Effector memory CD4-positive, alpha-beta T cell (primary cell): ENCODE results near the gene NRIP1.

Experiments
- DNase-seq, 3 donors: peaks; one replicate each; pipeline ENCODE4 v3.0.0-alpha.2; 2020
- H3K27ac ChIP-seq: 2 replicates; pipeline ENCODE4 v1.7.0; 2013; ENCODE audit warnings: mild to moderate bottlenecking, low read length, moderate library complexity; ENCODE audit not compliant: insufficient read depth, poor library complexity, severe bottlenecking
- H3K27me3 ChIP-seq: replicated peaks from 2 replicates; pipeline ENCODE4 v1.7.0; 2013; ENCODE audit warnings: mild to moderate bottlenecking, low read length; ENCODE audit not compliant: insufficient read depth, control insufficient read depth, poor library complexity, severe bottlenecking
- H3K36me3 ChIP-seq: 2 replicates; pipeline ENCODE4 v1.7.0; 2013; ENCODE audit warnings: mild to moderate bottlenecking, low read length, moderate library complexity; ENCODE audit not compliant: control insufficient read depth, insufficient read depth
- H3K4me1 ChIP-seq: 2 replicates; pipeline ENCODE4 v1.7.0; 2013; ENCODE audit warnings: low read length, mild to moderate bottlenecking; ENCODE audit not compliant: control insufficient read depth, insufficient read depth, poor library complexity, severe bottlenecking
- H3K4me3 ChIP-seq: 2 replicates; pipeline ENCODE4 v1.7.0; 2013; ENCODE audit warnings: low read length, low read depth, mild to moderate bottlenecking; ENCODE audit not compliant: insufficient read depth, poor library complexity, severe bottlenecking
- H3K9me3 ChIP-seq: 2 replicates; pipeline ENCODE4 v1.7.0; 2013; ENCODE audit warnings: mild to moderate bottlenecking, low read length, moderate library complexity; ENCODE audit not compliant: control insufficient read depth

The NRIP1 gene

GRCh38 chr21:14985306-14985705 lies 79.5 kb downstream of the NRIP1 start:
- Histone ChIP-seq H3K27me3 (no peaks in the 10 kb centered on the region), H3K4me3 (no peak overlapping the region), H3K27ac (no peak overlapping the region), H3K9me3 (no peaks in the 10 kb centered on the region), H3K4me1 (no peaks in the 10 kb centered on the region), H3K36me3 (no peaks in the 10 kb centered on the region)
- no peak for DNase-seq

- Histone ChIP-seq H3K27me3 (no peaks in the 10 kb centered on the region), H3K36me3 (no peaks in the 10 kb centered on the region), H3K4me1 (no peaks in the 10 kb centered on the region)
Measured at GRCh38 chr21:14982336-14982735, 82.5 kb downstream of the NRIP1 start.

GRCh38 chr21:14981246-14981645 lies 83.6 kb downstream of the NRIP1 start:
- no peaks in the 10 kb centered on the region for H3K27me3 ChIP-seq
- H3K4me3 ChIP-seq, result no peak overlapping the region
- H3K36me3 ChIP-seq, result no peaks in the 10 kb centered on the region
- H3K4me1 ChIP-seq, result no peaks in the 10 kb centered on the region
- no peaks in the 10 kb centered on the region for H3K9me3 ChIP-seq
- no peak for DNase-seq
- H3K27ac ChIP-seq, result no peak overlapping the region

More at GRCh38 chr21:14982336-14982735, 82.5 kb downstream of the NRIP1 start:
- no peak for DNase-seq
- H3K4me3 ChIP-seq, result no peak overlapping the region
- no peaks in the 10 kb centered on the region for H3K9me3 ChIP-seq
- H3K27ac ChIP-seq, result no peak overlapping the region

- no peaks in the 10 kb centered on the region for H3K27me3 ChIP-seq
- no peaks in the 10 kb centered on the region for H3K9me3 ChIP-seq
- no peak overlapping the region for H3K4me3 ChIP-seq
- no peak overlapping the region for H3K27ac ChIP-seq
- H3K36me3 ChIP-seq, result no peaks in the 10 kb centered on the region
- no peak for DNase-seq
- H3K4me1 ChIP-seq, result no peaks in the 10 kb centered on the region
Measured at GRCh38 chr21:14979264-14979663, 85.5 kb downstream of the NRIP1 start.

GRCh38 chr21:14977814-14978213 lies 87.0 kb downstream of the NRIP1 start:
- Histone ChIP-seq H3K27me3 (no peaks in the 10 kb centered on the region), H3K27ac (no peak overlapping the region), H3K4me3 (no peak overlapping the region), H3K36me3 (no peaks in the 10 kb centered on the region), H3K9me3 (no peaks in the 10 kb centered on the region), H3K4me1 (no peaks in the 10 kb centered on the region)
- DNase-seq, result no peak

GRCh38 chr21:14975136-14975919 lies 89.5 kb downstream of the NRIP1 start:
- DNase-seq, result no peak
- no peaks in the 10 kb centered on the region for H3K9me3 ChIP-seq
- H3K27ac ChIP-seq, result no peak overlapping the region
- H3K4me1 ChIP-seq, result no peaks in the 10 kb centered on the region
- H3K36me3 ChIP-seq, result no peaks in the 10 kb centered on the region
- no peak overlapping the region for H3K4me3 ChIP-seq
- H3K27me3 ChIP-seq, result no peaks in the 10 kb centered on the region

- no peaks in the 10 kb centered on the region for H3K27me3 ChIP-seq
- no peak overlapping the region for H3K4me3 ChIP-seq
- no peak for DNase-seq
- no peaks in the 10 kb centered on the region for H3K9me3 ChIP-seq
- H3K36me3 ChIP-seq, result peaks cover 7% of the 10 kb centered on the region
- H3K27ac ChIP-seq, result no peak overlapping the region
- no peaks in the 10 kb centered on the region for H3K4me1 ChIP-seq
Measured at GRCh38 chr21:14972678-14973077, 92.1 kb downstream of the NRIP1 start.

- H3K4me1 ChIP-seq, result no peaks in the 10 kb centered on the region
- H3K27ac ChIP-seq, result no peak overlapping the region
- H3K27me3 ChIP-seq, result no peaks in the 10 kb centered on the region
- no peaks in the 10 kb centered on the region for H3K9me3 ChIP-seq
- peaks cover 15% of the 10 kb centered on the region for H3K36me3 ChIP-seq
- DNase-seq, result no peak
- H3K4me3 ChIP-seq, result no peak overlapping the region
Measured at GRCh38 chr21:14968821-14969220, 96.0 kb downstream of the NRIP1 start.

- no peak for DNase-seq
- Histone ChIP-seq H3K4me1 (no peaks in the 10 kb centered on the region), H3K36me3 (peaks cover 15% of the 10 kb centered on the region), H3K27me3 (no peaks in the 10 kb centered on the region), H3K9me3 (no peaks in the 10 kb centered on the region), H3K4me3 (no peak overlapping the region), H3K27ac (no peak overlapping the region)
Measured at GRCh38 chr21:14968029-14968428, 96.8 kb downstream of the NRIP1 start.

GRCh38 chr21:14964621-14965020 lies 100.2 kb downstream of the NRIP1 start:
- no peak for DNase-seq
- peaks cover 15% of the 10 kb centered on the region for H3K36me3 ChIP-seq

More at GRCh38 chr21:14964621-14965020, 100.2 kb downstream of the NRIP1 start:
- H3K27ac ChIP-seq, result no peak overlapping the region
- H3K4me1 ChIP-seq, result no peaks in the 10 kb centered on the region
- H3K27me3 ChIP-seq, result no peaks in the 10 kb centered on the region
- no peaks in the 10 kb centered on the region for H3K9me3 ChIP-seq
- no peak overlapping the region for H3K4me3 ChIP-seq
